HepG2 (cell line): ENCODE data around the gene GFOD1. TPM values are rescaled to one million over a fixed set of nuclear protein-coding genes. Genes with fewer than 3 reads are reported as not detected.

Source experiments
- CEBPG ChIP-seq: IDR thresholded peaks from 2 replicates; pipeline ENCODE4 v1.6.1; 2016
- ELF4 ChIP-seq: sonication (generic); formaldehyde crosslinking; IDR thresholded peaks from 2 replicates; pipeline ENCODE4 v1.5.0; 2020; ENCODE audit warnings: missing genetic modification reagents, mild to moderate bottlenecking, moderate library complexity, borderline replicate concordance
- EP300 ChIP-seq, 3 experiments: sonication (generic) in 1 of 3; formaldehyde crosslinking in 1 of 3; IDR thresholded peaks; 2 replicates each; pipeline versions ENCODE4 v1.5.1 to v1.6.1; 2011 to 2020; ENCODE audit warnings: low read depth in 2 of 3, low read length in 2 of 3, borderline replicate concordance in 1 of 3, improper control_type of control experiment in 1 of 3, mild to moderate bottlenecking in 1 of 3, missing genetic modification reagents in 1 of 3, moderate library complexity in 1 of 3
- ETV6 ChIP-seq: sonication (generic); formaldehyde crosslinking; conservative IDR thresholded peaks from 2 replicates; pipeline ENCODE4 v1.4.0; 2020; ENCODE audit warnings: missing genetic modification reagents
- FOXK1 ChIP-seq: sonication (generic); formaldehyde crosslinking; IDR thresholded peaks from 2 replicates; pipeline ENCODE4 v1.4.0; 2020; ENCODE audit warnings: low read depth, missing genetic modification reagents, borderline replicate concordance
- FOXP1 ChIP-seq, 2 experiments: fragments of 450-650 bp in 1 of 2; IDR thresholded peaks; 2 replicates each; pipeline ENCODE4 v1.6.1; 2017 to 2018; ENCODE audit warnings: antibody characterized with exemption in 1 of 2
- FUBP1 ChIP-seq: sonication (generic); formaldehyde crosslinking; IDR thresholded peaks from 2 replicates; pipeline ENCODE4 v1.5.1; 2020; ENCODE audit warnings: missing genetic modification reagents, mild to moderate bottlenecking, borderline replicate concordance
- MEF2D ChIP-seq: sonication (generic); formaldehyde crosslinking; IDR thresholded peaks from 2 replicates; pipeline ENCODE4 v1.5.1; 2020; ENCODE audit warnings: mild to moderate bottlenecking, missing genetic modification reagents
- MLLT10 ChIP-seq: sonication (generic); formaldehyde crosslinking; IDR thresholded peaks from 2 replicates; pipeline ENCODE4 v1.4.0; 2020; ENCODE audit warnings: missing genetic modification reagents
- NFIC ChIP-seq: IDR thresholded peaks from 2 replicates; pipeline ENCODE4 v1.6.1; 2012; ENCODE audit warnings: mild to moderate bottlenecking, low read length, inconsistent platforms
- PRPF4 ChIP-seq: fragments of 200-400 bp; formaldehyde crosslinking; IDR thresholded peaks from 2 replicates; pipeline ENCODE4 v1.6.1; 2016; ENCODE audit warnings: low read length, low read depth; ENCODE audit not compliant: poor library complexity, severe bottlenecking
- SNAPC2 ChIP-seq: sonication (generic); formaldehyde crosslinking; IDR thresholded peaks from 2 replicates; pipeline ENCODE4 v1.8.1; 2022; ENCODE audit warnings: mild to moderate bottlenecking, missing genetic modification reagents
- ZBTB25 ChIP-seq: IDR thresholded peaks from 2 replicates; pipeline ENCODE4 v1.6.1; 2018; ENCODE audit warnings: missing genetic modification reagents
- ZNF329 ChIP-seq: sonication (generic); formaldehyde crosslinking; IDR thresholded peaks from 2 replicates; pipeline ENCODE4 v1.9.0; 2021; ENCODE audit warnings: low read depth, mild to moderate bottlenecking, missing genetic modification reagents
- polyA plus RNA-seq, 8 experiments: library from polyadenylated mRNA; depleted of rRNA in 3 of 8; stranded (reverse) in 7 of 8; unstranded in 1 of 8; fragments of >200 nt; fragmentation: Illumina TruSeq in 4 of 8; extraction: Trizol in 4 of 8; gene quantifications; 2 replicates each; pipeline versions ENCODE4 v1.2.1 to v1.2.3, GENCODE V29; 2011 to 2016; ENCODE audit warnings: low read depth in 4 of 8, missing spikeins in 1 of 8, mixed read lengths in 1 of 8; ENCODE audit not compliant: insufficient read depth in 1 of 8
- total RNA-seq, 5 experiments: library from RNA; depleted of rRNA; stranded (reverse); fragments of >200 nt; fragmentation: Illumina TruSeq; extraction: Trizol; gene quantifications; 2 replicates each; pipeline ENCODE4 v1.2.3, GENCODE V29; 2016; ENCODE audit warnings: low read depth in 1 of 5
- TF ChIP-seq, protein P1 (sequence below): sonication (generic); formaldehyde crosslinking; IDR thresholded peaks from 2 replicates; pipeline ENCODE4 v1.4.0; 2020; ENCODE audit warnings: missing genetic modification reagents
- TF ChIP-seq, protein P2 (sequence below): IDR thresholded peaks from 2 replicates; pipeline ENCODE4 v1.6.1; 2018; ENCODE audit warnings: missing genetic modification reagents, mild to moderate bottlenecking, missing compliant biosample characterization
- TF ChIP-seq, protein P3 (sequence below): sonication (generic); formaldehyde crosslinking; conservative IDR thresholded peaks from 2 replicates; pipeline ENCODE4 v1.4.0; 2020; ENCODE audit warnings: mild to moderate bottlenecking, missing genetic modification reagents, moderate library complexity

GFOD1 gene
- total and polyA plus RNA-seq, 2 of the 13 experiments (the other 11 are each of a cell fraction or from before 2014, with no cell fraction given), result 1.9 to 6.4 TPM

GRCh38 chr6:13405961-13406477 is 81.4 kb downstream of the GFOD1 start (continued):
- TF ChIP-seq, protein P1, sequence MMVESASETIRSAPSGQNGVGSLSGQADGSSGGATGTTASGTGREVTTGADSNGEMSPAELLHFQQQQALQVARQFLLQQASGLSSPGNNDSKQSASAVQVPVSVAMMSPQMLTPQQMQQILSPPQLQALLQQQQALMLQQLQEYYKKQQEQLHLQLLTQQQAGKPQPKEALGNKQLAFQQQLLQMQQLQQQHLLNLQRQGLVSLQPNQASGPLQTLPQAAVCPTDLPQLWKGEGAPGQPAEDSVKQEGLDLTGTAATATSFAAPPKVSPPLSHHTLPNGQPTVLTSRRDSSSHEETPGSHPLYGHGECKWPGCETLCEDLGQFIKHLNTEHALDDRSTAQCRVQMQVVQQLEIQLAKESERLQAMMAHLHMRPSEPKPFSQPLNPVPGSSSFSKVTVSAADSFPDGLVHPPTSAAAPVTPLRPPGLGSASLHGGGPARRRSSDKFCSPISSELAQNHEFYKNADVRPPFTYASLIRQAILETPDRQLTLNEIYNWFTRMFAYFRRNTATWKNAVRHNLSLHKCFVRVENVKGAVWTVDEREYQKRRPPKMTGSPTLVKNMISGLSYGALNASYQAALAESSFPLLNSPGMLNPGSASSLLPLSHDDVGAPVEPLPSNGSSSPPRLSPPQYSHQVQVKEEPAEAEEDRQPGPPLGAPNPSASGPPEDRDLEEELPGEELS, result peak; percentile 65
- TF ChIP-seq EP300 (IDR thresholded peaks at IDR 0.05; ENCODE audit: low read depth in 2 of 2, low read length in 2 of 2), result peak in 1 of 2 experiments; percentile 62; a peak in 2 of 4 replicates
- no peak for TF ChIP-seq EP300 (CRISPR knock-in tag; IDR thresholded peaks at IDR 0.05; ENCODE audit: borderline replicate concordance)
- peak; percentile 22; the same call in 1 of the 2 replicates for TF ChIP-seq ZBTB25 (CRISPR knock-in tag)
- TF ChIP-seq, protein P2, sequence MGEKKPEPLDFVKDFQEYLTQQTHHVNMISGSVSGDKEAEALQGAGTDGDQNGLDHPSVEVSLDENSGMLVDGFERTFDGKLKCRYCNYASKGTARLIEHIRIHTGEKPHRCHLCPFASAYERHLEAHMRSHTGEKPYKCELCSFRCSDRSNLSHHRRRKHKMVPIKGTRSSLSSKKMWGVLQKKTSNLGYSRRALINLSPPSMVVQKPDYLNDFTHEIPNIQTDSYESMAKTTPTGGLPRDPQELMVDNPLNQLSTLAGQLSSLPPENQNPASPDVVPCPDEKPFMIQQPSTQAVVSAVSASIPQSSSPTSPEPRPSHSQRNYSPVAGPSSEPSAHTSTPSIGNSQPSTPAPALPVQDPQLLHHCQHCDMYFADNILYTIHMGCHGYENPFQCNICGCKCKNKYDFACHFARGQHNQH (CRISPR knock-in tag), result 0 out of 2 replicates have a peak, but pooled peaks have one; percentile 18
- peak; percentile 31; the same call in 1 of the 2 replicates for TF ChIP-seq FOXP1 (IDR thresholded peaks at IDR 0.05)
- TF ChIP-seq FOXP1 (CRISPR knock-in tag; IDR thresholded peaks at IDR 0.05), result peak; percentile 76
- TF ChIP-seq ETV6 (CRISPR knock-in tag), result no peak
- TF ChIP-seq, protein P3, sequence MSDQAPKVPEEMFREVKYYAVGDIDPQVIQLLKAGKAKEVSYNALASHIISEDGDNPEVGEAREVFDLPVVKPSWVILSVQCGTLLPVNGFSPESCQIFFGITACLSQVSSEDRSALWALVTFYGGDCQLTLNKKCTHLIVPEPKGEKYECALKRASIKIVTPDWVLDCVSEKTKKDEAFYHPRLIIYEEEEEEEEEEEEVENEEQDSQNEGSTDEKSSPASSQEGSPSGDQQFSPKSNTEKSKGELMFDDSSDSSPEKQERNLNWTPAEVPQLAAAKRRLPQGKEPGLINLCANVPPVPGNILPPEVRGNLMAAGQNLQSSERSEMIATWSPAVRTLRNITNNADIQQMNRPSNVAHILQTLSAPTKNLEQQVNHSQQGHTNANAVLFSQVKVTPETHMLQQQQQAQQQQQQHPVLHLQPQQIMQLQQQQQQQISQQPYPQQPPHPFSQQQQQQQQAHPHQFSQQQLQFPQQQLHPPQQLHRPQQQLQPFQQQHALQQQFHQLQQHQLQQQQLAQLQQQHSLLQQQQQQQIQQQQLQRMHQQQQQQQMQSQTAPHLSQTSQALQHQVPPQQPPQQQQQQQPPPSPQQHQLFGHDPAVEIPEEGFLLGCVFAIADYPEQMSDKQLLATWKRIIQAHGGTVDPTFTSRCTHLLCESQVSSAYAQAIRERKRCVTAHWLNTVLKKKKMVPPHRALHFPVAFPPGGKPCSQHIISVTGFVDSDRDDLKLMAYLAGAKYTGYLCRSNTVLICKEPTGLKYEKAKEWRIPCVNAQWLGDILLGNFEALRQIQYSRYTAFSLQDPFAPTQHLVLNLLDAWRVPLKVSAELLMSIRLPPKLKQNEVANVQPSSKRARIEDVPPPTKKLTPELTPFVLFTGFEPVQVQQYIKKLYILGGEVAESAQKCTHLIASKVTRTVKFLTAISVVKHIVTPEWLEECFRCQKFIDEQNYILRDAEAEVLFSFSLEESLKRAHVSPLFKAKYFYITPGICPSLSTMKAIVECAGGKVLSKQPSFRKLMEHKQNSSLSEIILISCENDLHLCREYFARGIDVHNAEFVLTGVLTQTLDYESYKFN (CRISPR knock-in tag), result peak; percentile 51
- 0 out of 2 replicates have a peak, but pooled peaks have one; percentile 50 for TF ChIP-seq NFIC
- no peak for TF ChIP-seq ZNF329 (CRISPR knock-in tag)
- peak; percentile 12 for TF ChIP-seq PRPF4
- TF ChIP-seq ELF4 (CRISPR knock-in tag), result no peak
- peak; percentile 32; the same call in 1 of the 2 replicates for TF ChIP-seq CEBPG
- peak; percentile 22; the same call in 1 of the 2 replicates for TF ChIP-seq FOXK1 (CRISPR knock-in tag)
- TF ChIP-seq SNAPC2 (CRISPR knock-in tag), result no peak
- no peak for TF ChIP-seq FUBP1 (CRISPR knock-in tag)
- no peak for TF ChIP-seq MEF2D (CRISPR knock-in tag)
- TF ChIP-seq MLLT10 (CRISPR knock-in tag), result no peak
